ENCODE results near the gene ZRANB1. TPM values are rescaled to one million over a fixed set of nuclear protein-coding genes. Genes with fewer than 3 reads are reported as not detected.

Gene ZRANB1
- total RNA-seq, 2 experiments from 2014 or later: 14.5 to 17.0 TPM

DNA sequence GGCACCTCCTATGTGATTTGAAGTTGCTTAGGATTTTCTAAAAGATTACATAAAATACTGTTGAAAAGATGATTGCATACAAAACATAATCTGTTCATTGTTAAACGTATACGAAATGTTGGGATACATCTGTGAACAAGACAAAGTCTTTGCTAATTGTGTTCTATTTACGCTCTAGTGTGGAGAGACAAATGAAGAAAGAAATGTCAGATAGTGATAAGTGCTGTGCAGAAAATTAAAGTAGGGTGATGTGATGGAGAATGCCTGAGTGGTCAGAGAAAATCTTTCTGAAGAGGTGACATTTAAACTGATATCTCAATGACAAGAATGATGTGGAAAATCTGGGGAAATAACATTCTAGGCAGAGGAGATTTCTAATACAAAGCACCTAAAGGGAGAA lies 13.4 kb upstream of the ZRANB1 start:
- peaks cover 2% of the 10 kb centered on the region; the same call in 1 of the 2 replicates for H4K20me1 ChIP-seq (ENCODE audit: insufficient read depth, low read length)
- H2AFZ ChIP-seq (ENCODE audit: low read length): no peak overlapping the region
- peaks cover 5% of the 10 kb centered on the region; the same call in 1 of the 2 replicates for H3K9me3 ChIP-seq (ENCODE audit: low read length)
- POLR2A ChIA-PET: no interaction called here
- no peak overlapping the region for H3K27ac ChIP-seq (ENCODE audit: low read depth, low read length, poor library complexity, severe bottlenecking)
- no peak overlapping the region for H3K4me3 ChIP-seq (ENCODE audit: low read depth, low read length, poor library complexity, severe bottlenecking)
- no TSS peak for BruUV-seq (replicated peaks)
- H3K4me1 ChIP-seq (ENCODE audit: insufficient read depth, low read length, poor library complexity, severe bottlenecking): no peaks in the 10 kb centered on the region
- H3K79me2 ChIP-seq (ENCODE audit: insufficient read depth, low read depth, low read length): peaks cover 92% of the 10 kb centered on the region
- peaks cover 38% of the 10 kb centered on the region for H3K36me3 ChIP-seq (ENCODE audit: insufficient read depth, low read length)
- no peak for DNase-seq (ENCODE audit: low spot score)
- intact Hi-C loops (cut with micrococcal nuclease; ENCODE audit: unreplicated experiment): no loop called here
- CTCF ChIA-PET (ENCODE audit: unreplicated experiment): no interaction called here
- TF ChIP-seq, protein P1, sequence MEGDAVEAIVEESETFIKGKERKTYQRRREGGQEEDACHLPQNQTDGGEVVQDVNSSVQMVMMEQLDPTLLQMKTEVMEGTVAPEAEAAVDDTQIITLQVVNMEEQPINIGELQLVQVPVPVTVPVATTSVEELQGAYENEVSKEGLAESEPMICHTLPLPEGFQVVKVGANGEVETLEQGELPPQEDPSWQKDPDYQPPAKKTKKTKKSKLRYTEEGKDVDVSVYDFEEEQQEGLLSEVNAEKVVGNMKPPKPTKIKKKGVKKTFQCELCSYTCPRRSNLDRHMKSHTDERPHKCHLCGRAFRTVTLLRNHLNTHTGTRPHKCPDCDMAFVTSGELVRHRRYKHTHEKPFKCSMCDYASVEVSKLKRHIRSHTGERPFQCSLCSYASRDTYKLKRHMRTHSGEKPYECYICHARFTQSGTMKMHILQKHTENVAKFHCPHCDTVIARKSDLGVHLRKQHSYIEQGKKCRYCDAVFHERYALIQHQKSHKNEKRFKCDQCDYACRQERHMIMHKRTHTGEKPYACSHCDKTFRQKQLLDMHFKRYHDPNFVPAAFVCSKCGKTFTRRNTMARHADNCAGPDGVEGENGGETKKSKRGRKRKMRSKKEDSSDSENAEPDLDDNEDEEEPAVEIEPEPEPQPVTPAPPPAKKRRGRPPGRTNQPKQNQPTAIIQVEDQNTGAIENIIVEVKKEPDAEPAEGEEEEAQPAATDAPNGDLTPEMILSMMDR (conservative IDR thresholded peaks at IDR 0.05; ENCODE audit: low read length): no peak
- no peak for TF ChIP-seq EZH2phosphoT487 (IDR thresholded peaks at IDR 0.05; ENCODE audit: borderline replicate concordance, low read depth, low read length)
- no peaks in the 10 kb centered on the region for H3K9me2 ChIP-seq (ENCODE audit: insufficient read depth, low read length)
- no peak overlapping the region for H3K4me2 ChIP-seq (ENCODE audit: low read length)

DNA sequence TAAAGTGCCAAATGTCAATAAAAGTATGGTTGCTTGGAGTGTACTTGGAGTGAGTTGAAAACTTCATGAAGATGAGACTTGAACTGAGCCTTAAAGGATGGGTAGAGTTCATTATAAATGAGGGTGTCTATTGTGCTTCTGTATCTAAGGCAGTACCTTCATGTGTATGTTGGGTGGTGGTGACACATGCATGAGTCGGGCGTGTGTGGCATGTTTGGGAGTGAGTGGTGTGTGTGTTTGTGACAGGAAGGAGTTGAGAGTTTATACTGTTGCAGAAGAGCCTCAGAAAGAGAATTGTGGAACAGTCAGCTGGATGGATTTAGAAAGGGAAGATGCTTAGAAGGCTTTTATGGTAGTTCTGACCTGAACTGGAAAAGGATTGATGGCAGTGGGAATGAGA lies 6.0 kb upstream of the ZRANB1 start:
- Histone ChIP-seq H3K4me3 (ENCODE audit: low read depth, low read length, poor library complexity, severe bottlenecking) (no peak overlapping the region), H2AFZ (ENCODE audit: low read length) (no peak overlapping the region), H3K36me3 (ENCODE audit: insufficient read depth, low read length) (peaks cover 18% of the 10 kb centered on the region), H3K9me3 (ENCODE audit: low read length) (peaks cover 5% of the 10 kb centered on the region; the same call in 1 of the 2 replicates), H3K4me1 (ENCODE audit: insufficient read depth, low read length, poor library complexity, severe bottlenecking) (no peaks in the 10 kb centered on the region), H3K9me2 (ENCODE audit: insufficient read depth, low read length) (no peaks in the 10 kb centered on the region), H3K4me2 (ENCODE audit: low read length) (no peak overlapping the region), H3K79me2 (ENCODE audit: insufficient read depth, low read depth, low read length) (peaks cover 93% of the 10 kb centered on the region), H3K27ac (ENCODE audit: low read depth, low read length, poor library complexity, severe bottlenecking) (no peak overlapping the region), H4K20me1 (ENCODE audit: insufficient read depth, low read length) (peaks cover 34% of the 10 kb centered on the region; the same call in 1 of the 2 replicates)
- no peak for DNase-seq (ENCODE audit: low spot score)
- intact Hi-C loops (cut with micrococcal nuclease; ENCODE audit: unreplicated experiment): no loop called here
- POLR2A ChIA-PET: no interaction called here
- no TSS peak for BruUV-seq (replicated peaks)
- CTCF ChIA-PET (ENCODE audit: unreplicated experiment): no interaction called here
- no peak for TF ChIP-seq EZH2phosphoT487 (IDR thresholded peaks at IDR 0.05; ENCODE audit: borderline replicate concordance, low read depth, low read length)
- TF ChIP-seq, protein P1 (conservative IDR thresholded peaks at IDR 0.05; ENCODE audit: low read length): no peak

DNA sequence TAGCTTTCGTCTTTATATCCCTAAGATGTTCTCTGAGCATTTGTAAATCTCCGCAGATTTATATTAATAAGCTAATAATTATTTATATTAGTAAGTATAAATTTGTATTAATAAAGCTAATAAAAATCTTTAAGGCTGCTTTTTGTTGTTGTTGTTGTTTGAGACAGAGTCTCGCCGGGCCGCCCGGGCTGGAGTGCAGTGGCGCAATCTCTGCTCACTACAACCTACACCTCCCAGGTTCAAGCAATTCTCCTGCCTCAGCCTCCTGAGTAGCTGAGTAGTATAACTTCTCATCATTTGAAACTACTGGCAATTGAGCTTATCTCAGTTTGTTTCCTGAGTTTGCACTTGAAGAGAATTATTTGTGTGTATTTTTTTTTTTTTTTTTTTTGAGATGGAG lies 5.1 kb upstream of the ZRANB1 start:
- no peak overlapping the region for H3K4me2 ChIP-seq (ENCODE audit: low read length)
- no peak overlapping the region for H3K4me3 ChIP-seq (ENCODE audit: low read depth, low read length, poor library complexity, severe bottlenecking)
- no peak for DNase-seq (ENCODE audit: low spot score)
- intact Hi-C loops (cut with micrococcal nuclease; ENCODE audit: unreplicated experiment): no loop called here
- H3K9me2 ChIP-seq (ENCODE audit: insufficient read depth, low read length): no peaks in the 10 kb centered on the region
- no peaks in the 10 kb centered on the region for H3K4me1 ChIP-seq (ENCODE audit: insufficient read depth, low read length, poor library complexity, severe bottlenecking)
- ChIA-PET CTCF (ENCODE audit: unreplicated experiment) (no interaction called here), POLR2A (interaction anchor here (0.6 to 1.9 kb wide), 6 partner anchors 11 to 1089 kb away, joined by 3 to 7 read pairs (median 4); no protein-coding TSS in a partner anchor)
- H3K9me3 ChIP-seq (ENCODE audit: low read length): peaks cover 3% of the 10 kb centered on the region; the same call in 1 of the 2 replicates
- peaks cover 9% of the 10 kb centered on the region for H3K36me3 ChIP-seq (ENCODE audit: insufficient read depth, low read length)
- H3K27ac ChIP-seq (ENCODE audit: low read depth, low read length, poor library complexity, severe bottlenecking): no peak overlapping the region
- TF ChIP-seq EZH2phosphoT487 (IDR thresholded peaks at IDR 0.05; ENCODE audit: borderline replicate concordance, low read depth, low read length): no peak
- TF ChIP-seq, protein P1 (conservative IDR thresholded peaks at IDR 0.05; ENCODE audit: low read length): no peak
- H3K79me2 ChIP-seq (ENCODE audit: insufficient read depth, low read depth, low read length): peaks cover 93% of the 10 kb centered on the region
- peaks cover 34% of the 10 kb centered on the region; the same call in 1 of the 2 replicates for H4K20me1 ChIP-seq (ENCODE audit: insufficient read depth, low read length)
- BruUV-seq (replicated peaks): no TSS peak
- no peak overlapping the region for H2AFZ ChIP-seq (ENCODE audit: low read length)

Data from OCI-LY7 (cell line).